Stimulated activated naive CD8-positive, alpha-beta T cell treated with anti-CD3 and anti-CD28 coated beads, Interleukin-15, amount 100 ng/mL, for 72 hours (primary cell): ENCODE results near the gene NFATC3.

Source experiments
- ATAC-seq: fragments of 150-1000 bp; cut with Tn5 transposase; 2 replicates; pipeline ENCODE4 v1.10.0; 2021; ENCODE audit warnings: mild to moderate bottlenecking, moderate library complexity
- DNase-seq, 2 donors: peaks; one replicate each; pipeline ENCODE4 v3.0.0; 2021 to 2022
- H3K27ac Mint-ChIP-seq, 2 donors: one replicate each; pipeline ENCODE4 v1.8.0; 2022; ENCODE audit warnings: mild to moderate bottlenecking in 2 of 2, mixed read lengths in 2 of 2, moderate library complexity in 2 of 2
- H3K27me3 Mint-ChIP-seq: one replicate; pipeline ENCODE4 v1.8.0; 2022; ENCODE audit warnings: mixed read lengths
- H3K4me1 Mint-ChIP-seq: one replicate; pipeline ENCODE4 v1.8.0; 2022; ENCODE audit warnings: mild to moderate bottlenecking, mixed read lengths
- H3K4me3 Mint-ChIP-seq, 2 donors: one replicate each; pipeline ENCODE4 v1.8.0; 2022; ENCODE audit warnings: mild to moderate bottlenecking in 2 of 2, mixed read lengths in 2 of 2, moderate library complexity in 1 of 2
- H3K9me3 Mint-ChIP-seq, 2 donors: one replicate each; pipeline ENCODE4 v1.8.0; 2022; ENCODE audit warnings: mixed read lengths in 2 of 2

The NFATC3 gene

DNA sequence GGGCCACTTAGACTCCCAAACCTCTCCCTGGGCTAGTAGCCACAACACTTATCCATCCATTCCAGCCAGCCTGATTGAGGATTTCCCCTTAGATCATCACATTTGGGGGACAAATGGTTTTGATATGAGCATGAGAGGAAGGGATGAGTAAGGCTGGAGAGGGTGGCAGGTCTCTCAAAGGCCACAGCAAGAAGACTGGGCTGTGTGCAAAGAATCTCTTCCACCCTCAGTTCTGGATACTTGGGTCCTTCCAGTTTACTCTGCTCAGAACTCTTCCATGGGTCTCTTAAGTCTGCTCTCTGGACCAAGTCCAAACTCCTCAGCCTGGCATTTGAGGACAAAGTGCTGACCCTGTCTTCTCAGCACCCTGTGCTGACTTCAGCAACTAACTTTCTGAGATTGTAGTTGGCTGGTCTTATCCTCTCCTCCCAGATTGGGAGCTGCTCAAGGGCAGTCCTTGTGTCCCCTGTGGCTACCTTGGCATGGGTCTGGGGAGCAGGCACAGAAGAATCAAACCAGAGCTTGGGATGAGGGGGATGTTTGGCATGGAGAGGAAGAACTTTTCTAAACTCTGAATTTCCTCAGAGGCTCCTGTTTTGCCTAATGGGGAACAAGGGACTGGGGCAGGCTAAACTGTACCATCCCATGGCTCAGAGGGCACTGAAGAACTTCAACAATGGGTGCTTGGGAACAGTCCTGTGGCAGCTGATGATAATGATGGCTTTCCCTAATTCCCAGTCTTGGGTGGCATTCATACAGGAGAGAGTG, 3.1 kb upstream of the NFATC3 start:
- DNase-seq: peak in 1 of 2 donors; percentile 57
- peak overlapping the region; percentile 63 to 64 for H3K27ac Mint-ChIP-seq
- H3K4me3 Mint-ChIP-seq: peak overlapping the region; percentile 50 to 56
- H3K27me3 Mint-ChIP-seq: no peaks in the 10 kb centered on the region
- H3K4me1 Mint-ChIP-seq: peaks cover 73% of the 10 kb centered on the region
- peak; percentile 19 for ATAC-seq
- H3K9me3 Mint-ChIP-seq: no peaks in the 10 kb centered on the region

DNA sequence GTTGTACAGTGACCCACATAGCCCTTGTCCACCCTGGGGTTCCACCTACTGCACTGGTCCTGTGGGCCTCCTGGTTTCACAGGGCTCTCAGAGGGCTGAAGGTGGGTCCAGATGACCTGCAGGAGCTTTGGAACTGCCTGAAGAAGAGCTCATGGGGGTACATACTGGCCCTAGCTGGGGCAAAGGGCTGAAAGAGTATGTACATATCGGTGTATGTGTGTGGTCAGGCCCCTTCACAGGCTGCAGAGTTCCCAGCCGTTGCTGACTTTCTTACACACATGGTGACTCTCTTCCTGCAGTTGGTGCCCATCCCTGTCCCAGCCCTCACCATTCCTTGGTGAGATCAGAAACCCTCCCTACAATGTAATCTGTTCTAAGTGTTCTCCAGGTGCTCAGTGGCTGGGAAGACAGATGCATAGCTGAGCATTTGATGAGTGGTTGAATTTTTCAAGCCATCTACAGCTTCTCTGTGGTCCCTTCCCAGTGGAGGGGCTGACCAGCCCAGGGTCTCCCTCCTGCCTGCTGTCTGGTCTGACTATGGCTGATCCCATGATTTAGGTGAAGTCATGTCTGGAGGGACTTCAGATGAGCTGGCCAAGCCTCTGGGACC, 2.4 kb upstream of the NFATC3 start:
- ATAC-seq: no peak
- peaks cover 70% of the 10 kb centered on the region for H3K4me1 Mint-ChIP-seq
- no peaks in the 10 kb centered on the region for H3K9me3 Mint-ChIP-seq
- H3K27ac Mint-ChIP-seq: no peak overlapping the region
- peak overlapping the region in 1 of 2 donors; percentile 50 for H3K4me3 Mint-ChIP-seq
- no peaks in the 10 kb centered on the region for H3K27me3 Mint-ChIP-seq
- DNase-seq: no peak

DNA sequence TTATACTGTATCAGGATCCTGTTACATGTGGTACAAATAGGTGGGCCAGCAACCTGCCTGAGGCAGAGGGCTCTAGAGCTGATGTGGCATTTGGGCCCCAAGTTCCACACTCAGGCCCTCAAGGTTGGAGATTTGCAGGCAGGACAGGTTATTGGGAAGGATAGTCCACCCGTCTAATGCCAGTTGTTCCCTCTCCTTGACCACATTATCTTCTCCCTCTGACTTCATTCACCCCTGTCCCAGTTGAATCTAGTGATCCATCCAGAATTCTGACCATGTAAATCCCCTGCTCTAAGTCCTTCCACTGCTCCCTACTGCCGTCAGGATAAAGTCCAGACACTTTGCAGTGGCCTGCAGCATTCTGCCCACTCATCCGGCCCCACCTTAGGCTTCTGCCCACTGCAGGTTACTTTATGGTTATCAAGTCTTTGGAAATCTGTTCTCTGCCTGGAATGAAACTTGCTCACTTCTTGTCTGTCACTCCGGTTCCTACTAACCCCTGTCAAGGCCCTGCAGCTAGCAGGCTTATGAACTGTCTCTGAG, 1.9 kb upstream of the NFATC3 start:
- Mint-ChIP-seq H3K27me3 (no peaks in the 10 kb centered on the region), H3K27ac (peak overlapping the region in 1 of 2 donors; percentile 83), H3K9me3 (no peaks in the 10 kb centered on the region), H3K4me3 (no peak overlapping the region), H3K4me1 (peaks cover 64% of the 10 kb centered on the region)
- ATAC-seq (no peak), DNase-seq (no peak)

DNA sequence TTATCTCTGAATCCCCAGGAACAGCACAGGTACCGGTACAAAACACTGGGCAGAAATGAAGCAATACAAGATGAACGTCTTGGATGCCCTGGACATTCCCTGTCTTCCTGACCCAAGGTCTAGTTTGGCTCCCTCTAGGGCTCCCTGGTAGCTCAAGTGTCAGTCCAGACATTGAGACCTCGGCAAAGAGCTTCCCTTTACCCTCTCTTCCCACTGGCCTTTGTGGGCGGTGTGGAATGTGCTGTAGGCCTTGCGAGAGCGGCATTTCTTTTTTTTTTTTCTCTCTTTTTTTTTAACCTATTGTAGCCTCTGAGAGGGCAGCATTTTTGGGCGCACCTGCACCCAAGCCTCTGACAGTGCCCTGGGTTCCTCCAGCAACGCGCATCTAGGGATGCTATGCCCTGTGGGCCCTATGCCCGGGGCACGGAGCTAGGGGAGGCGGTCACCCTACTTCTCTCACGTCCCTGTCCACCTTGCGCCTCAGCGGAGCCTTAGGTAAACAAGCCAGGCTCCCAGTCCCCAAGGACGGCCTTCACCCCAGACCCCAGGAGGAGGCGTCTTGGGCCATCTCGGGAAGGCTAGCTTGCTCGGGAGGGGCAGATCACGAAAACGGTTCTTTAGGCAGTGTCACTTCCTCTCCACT, 1.2 kb upstream of the NFATC3 start:
- Mint-ChIP-seq H3K27ac (peak overlapping the region; percentile 83 to 96), H3K4me3 (peak overlapping the region; percentile 83 to 90), H3K27me3 (no peaks in the 10 kb centered on the region), H3K4me1 (peaks cover 62% of the 10 kb centered on the region), H3K9me3 (no peaks in the 10 kb centered on the region)
- DNase-seq: no peak
- no peak for ATAC-seq

- H3K4me3 Mint-ChIP-seq: peak overlapping the region; percentile 83 to 90
- H3K4me1 Mint-ChIP-seq: peaks cover 62% of the 10 kb centered on the region
- ATAC-seq (peak; percentile 74), DNase-seq (peak; percentile 88 to 95)
- H3K9me3 Mint-ChIP-seq: no peaks in the 10 kb centered on the region
- H3K27me3 Mint-ChIP-seq: no peaks in the 10 kb centered on the region
- H3K27ac Mint-ChIP-seq: peak overlapping the region; percentile 96
Measured at GRCh38 chr16:68084504-68085258, 489 bp upstream of the NFATC3 start.

DNA sequence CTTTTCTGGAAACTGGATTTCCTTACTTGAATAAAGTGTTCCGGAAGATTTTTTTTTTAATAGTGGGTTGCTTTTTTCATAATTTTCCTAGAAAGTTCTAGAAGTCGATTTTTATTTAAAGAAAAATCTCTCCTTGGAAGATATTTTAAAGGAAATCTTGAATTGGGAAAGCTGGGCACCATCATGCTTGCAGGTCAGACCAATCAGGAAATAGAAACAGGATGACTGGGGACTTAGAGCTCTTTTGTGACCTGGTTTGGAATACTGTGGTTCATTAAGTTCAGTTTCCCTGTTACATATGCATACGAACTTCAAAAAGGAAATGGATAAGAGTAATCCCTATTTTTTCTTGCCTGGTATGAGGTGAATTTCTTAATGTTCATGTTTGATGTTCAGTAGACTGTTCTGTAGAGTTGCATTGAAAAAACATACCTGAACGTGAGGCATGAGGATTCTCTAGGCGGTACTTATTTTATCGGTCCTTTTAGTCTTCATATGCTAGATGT, 1.2 kb downstream of the NFATC3 start:
- ATAC-seq: no peak
- H3K4me3 Mint-ChIP-seq: peak overlapping the region; percentile 82 to 89
- peak overlapping the region; percentile 3 to 66 for H3K27ac Mint-ChIP-seq
- peaks cover 62% of the 10 kb centered on the region for H3K4me1 Mint-ChIP-seq
- DNase-seq: no peak
- no peaks in the 10 kb centered on the region for H3K9me3 Mint-ChIP-seq
- H3K27me3 Mint-ChIP-seq: no peaks in the 10 kb centered on the region

DNA sequence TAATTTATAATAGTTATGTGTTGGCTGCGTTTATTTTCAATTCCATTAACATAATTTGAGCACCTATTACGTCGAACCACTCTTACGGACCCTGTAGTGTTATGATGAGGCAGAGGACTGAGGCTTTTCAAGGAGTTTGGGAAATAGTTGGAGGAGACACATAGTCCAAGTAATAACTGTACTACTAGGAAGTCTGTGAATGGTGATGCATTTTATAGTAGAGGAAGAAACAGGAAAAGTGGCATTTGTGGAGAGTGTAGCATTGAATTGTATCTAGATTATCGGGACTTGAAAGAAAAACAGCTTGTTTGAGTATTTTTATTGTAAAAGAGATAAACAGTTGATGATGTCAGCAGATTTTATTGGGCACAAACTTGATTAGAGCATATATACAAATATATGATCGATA, 1.7 kb downstream of the NFATC3 start:
- no peak for ATAC-seq
- Mint-ChIP-seq H3K27ac (peak overlapping the region; percentile 3 to 66), H3K9me3 (no peaks in the 10 kb centered on the region), H3K4me3 (peak overlapping the region; percentile 82 to 89), H3K27me3 (no peaks in the 10 kb centered on the region), H3K4me1 (peaks cover 62% of the 10 kb centered on the region)
- no peak for DNase-seq

- Mint-ChIP-seq H3K9me3 (no peaks in the 10 kb centered on the region), H3K4me3 (peak overlapping the region; percentile 82 to 89), H3K27me3 (no peaks in the 10 kb centered on the region), H3K27ac (no peak overlapping the region), H3K4me1 (peaks cover 59% of the 10 kb centered on the region)
- no peak for DNase-seq
- no peak for ATAC-seq
Measured at GRCh38 chr16:68087688-68088087, 2.5 kb downstream of the NFATC3 start.

DNA sequence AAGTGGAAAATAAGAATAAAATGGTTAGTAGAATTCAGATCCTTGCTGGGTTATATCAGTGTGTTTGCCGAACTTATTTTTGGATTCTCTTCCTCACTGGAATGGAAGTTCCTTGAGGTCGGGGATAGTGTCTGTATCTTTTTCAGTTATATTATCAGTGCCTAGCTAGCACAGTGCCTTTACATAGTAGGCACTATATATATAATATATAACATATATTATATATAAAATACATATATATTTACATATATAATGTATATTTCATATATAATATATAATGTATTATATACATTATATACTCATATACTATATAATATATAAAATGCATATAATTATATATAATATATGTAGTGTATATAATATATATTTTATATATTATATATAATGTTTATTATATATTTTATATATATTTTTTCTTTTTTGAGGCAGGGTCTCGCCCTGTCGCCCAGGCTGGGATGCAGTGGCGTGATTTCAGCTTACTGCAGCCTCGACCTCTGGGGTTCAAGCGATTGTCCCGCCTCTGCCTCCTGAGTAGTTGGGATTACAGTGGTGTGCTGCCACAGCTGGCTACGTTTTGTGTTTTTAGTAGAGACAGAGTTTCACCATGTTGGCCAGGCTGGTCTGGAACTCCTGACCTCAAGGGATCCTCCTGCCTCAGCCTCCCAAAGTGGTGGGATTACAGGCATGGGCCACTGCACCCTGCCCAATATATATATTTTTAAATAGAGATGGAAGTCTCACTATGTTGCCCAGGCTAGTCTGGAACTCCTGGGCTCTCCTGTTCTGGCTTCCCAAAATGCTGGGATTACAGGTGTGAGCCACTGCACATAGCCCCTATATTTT, 3.2 kb downstream of the NFATC3 start:
- H3K4me1 Mint-ChIP-seq: peaks cover 58% of the 10 kb centered on the region

DNA sequence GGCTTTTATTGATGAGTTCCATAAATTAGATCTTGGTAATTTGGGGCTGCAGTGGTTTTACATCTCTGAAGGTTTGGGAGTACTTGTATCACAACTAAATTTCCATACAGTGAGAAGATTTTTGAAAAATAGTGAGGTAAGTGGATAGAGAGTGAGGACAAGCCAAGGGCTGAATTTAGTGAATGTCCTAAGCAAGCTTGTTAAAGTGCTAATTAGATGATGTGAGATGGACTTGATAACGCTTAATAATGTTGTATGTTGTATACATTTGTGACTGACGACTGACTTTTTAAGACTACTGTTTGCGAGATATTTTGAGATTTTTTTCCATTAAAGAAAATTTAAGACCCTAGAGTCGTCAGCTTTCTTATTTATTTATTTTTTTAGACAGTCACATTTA, 3.9 kb downstream of the NFATC3 start:
- Mint-ChIP-seq H3K27me3 (no peaks in the 10 kb centered on the region), H3K9me3 (no peaks in the 10 kb centered on the region), H3K27ac (peak overlapping the region; percentile 1 to 83), H3K4me1 (peaks cover 56% of the 10 kb centered on the region), H3K4me3 (peak overlapping the region; percentile 76 to 81)
- ATAC-seq (no peak), DNase-seq (no peak)

More for the DNA sequence above, 3.2 kb downstream of the NFATC3 start:
- Mint-ChIP-seq H3K27ac (peak overlapping the region in 1 of 2 donors; percentile 1), H3K4me3 (peak overlapping the region; percentile 82 to 89), H3K27me3 (no peaks in the 10 kb centered on the region), H3K9me3 (no peaks in the 10 kb centered on the region)
- no peak for DNase-seq
- no peak for ATAC-seq

- Mint-ChIP-seq H3K4me3 (peak overlapping the region; percentile 80 to 81), H3K4me1 (peaks cover 60% of the 10 kb centered on the region), H3K27ac (peak overlapping the region; percentile 35 to 64), H3K9me3 (no peaks in the 10 kb centered on the region), H3K27me3 (no peaks in the 10 kb centered on the region)
- DNase-seq (no peak), ATAC-seq (no peak)
Measured at GRCh38 chr16:68090130-68090529, 5.0 kb downstream of the NFATC3 start.

DNA sequence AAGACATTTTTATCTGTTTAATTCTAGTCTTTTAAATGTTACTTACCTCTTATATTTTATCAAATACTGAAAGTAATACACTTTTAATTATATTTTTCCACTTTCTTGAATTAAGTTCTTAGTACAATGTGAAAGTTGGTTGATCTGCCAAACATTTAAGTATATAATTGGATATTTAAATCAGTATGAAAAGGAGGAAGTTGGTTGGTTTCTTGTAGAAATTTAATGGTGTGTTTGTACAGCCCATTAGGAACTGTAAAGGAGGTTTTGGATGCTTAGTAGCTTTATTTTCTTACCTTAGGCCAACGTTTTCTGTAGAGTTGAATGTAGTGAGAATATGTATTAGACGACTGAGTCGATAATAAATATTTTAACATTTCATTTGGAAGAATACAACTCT, 5.4 kb downstream of the NFATC3 start:
- peak overlapping the region in 1 of 2 donors; percentile 91 for H3K27ac Mint-ChIP-seq
- peak overlapping the region; percentile 80 to 81 for H3K4me3 Mint-ChIP-seq

DNA sequence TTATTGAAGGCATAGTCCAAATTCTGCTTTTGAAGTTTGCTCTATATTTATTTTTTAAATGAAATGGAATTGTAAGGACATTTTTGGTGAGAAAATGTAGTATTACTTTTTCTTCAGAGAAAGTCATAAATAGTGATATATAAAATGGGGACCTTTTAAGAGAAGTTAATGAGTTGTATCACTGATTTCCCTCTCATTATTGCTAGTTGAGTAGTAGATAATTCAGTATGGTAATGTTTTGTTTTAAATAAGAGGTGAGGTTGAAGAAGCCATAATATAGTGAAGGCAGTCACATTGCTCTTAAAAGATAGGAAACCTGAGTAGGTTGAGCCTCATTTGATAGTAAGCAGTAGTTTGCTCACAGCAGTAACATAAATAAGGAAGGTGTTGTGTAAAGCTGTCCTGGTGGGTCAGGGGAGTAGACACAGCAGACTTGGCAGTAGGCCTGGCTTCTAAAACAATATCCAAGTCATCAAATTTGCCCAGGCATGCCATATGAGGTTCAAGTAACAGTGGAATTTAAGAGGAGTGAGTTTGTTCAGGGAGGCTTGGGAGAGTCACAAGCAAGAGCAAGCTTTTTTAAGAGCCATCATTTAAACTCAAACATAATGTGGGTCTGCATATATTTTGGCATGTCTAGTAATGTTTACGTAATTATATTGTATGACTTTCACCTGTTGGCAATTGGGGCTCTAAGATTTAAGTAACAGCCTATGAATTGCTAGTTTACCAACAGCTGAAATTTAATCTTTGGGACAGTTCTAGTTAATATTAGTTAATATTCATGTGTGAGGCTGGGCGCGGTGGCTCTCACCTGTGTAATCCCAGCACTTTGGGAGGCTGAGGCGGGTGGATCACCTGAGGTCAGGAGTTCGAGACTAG, 6.5 kb downstream of the NFATC3 start:
- DNase-seq: no peak
- ATAC-seq: no peak
- H3K4me1 Mint-ChIP-seq: peaks cover 75% of the 10 kb centered on the region
- peak overlapping the region; percentile 27 to 81 for H3K4me3 Mint-ChIP-seq
- no peaks in the 10 kb centered on the region for H3K9me3 Mint-ChIP-seq
- H3K27ac Mint-ChIP-seq: peak overlapping the region; percentile 62 to 81
- H3K27me3 Mint-ChIP-seq: no peaks in the 10 kb centered on the region

More for the DNA sequence above, 5.4 kb downstream of the NFATC3 start:
- no peaks in the 10 kb centered on the region for H3K27me3 Mint-ChIP-seq
- DNase-seq: no peak
- H3K9me3 Mint-ChIP-seq: no peaks in the 10 kb centered on the region
- no peak for ATAC-seq
- H3K4me1 Mint-ChIP-seq: peaks cover 64% of the 10 kb centered on the region
